EL (cell line): ENCODE data around the gene DAAM1.

Experiments used
- DNase-seq: peaks from one replicate; pipeline ENCODE4 v3.0.0-alpha.2; 2016

DAAM1 gene

DNA sequence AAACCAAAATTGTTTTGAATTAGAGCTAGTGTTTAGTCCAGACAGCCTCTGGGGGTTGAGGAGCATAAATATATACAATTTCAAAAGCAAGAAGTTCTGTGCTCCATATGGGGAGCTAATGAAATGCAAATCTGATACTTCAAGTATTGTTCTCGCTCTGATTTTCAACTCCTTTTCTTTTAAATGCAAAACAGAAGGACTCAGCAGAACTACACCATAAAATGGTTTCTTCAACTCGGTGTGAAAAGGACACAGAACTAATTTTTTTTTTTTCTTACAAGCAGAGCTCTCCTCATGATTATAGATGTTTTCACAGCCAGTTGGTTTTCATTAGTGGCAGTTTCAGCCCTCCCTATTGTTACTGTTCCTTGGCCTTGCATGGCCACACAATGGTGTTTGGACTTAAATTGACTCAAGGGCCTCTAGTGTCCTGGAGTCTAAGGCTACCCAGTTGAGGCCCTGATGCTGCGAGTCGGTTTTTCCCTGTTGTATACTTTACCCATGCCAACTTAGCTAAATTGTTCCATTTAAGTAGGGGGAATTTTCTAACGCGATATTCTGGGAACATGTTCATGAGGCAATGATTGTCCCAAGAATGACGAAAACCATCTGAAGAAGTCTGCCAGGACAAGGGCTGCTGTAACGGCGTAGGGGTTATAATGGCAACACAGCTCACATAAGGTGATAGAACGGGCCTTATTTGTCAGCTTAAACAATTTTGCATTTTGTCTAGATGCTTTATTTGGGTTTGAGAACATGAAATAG is 156.4 kb downstream of the DAAM1 start:
- no peak for DNase-seq

DNA sequence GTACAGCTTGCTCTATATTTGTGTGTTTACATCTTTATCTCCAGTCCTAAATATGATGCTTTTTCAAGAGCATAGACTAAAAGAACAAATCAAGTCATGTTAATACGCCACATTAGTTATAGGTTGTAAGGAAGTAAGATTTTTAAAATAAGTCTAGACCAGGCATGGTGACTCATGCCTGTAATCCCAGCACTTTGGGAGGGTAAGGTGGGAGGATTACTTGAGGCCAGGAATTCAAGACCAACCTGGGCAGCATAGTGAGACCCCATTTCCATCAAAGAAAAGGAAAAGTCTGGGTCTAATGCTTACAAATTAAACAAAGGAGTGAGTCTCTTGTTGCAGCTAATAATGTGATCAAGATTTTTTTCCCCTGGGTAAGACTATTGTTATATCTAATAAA is 157.9 kb downstream of the DAAM1 start:
- no peak for DNase-seq

DNA sequence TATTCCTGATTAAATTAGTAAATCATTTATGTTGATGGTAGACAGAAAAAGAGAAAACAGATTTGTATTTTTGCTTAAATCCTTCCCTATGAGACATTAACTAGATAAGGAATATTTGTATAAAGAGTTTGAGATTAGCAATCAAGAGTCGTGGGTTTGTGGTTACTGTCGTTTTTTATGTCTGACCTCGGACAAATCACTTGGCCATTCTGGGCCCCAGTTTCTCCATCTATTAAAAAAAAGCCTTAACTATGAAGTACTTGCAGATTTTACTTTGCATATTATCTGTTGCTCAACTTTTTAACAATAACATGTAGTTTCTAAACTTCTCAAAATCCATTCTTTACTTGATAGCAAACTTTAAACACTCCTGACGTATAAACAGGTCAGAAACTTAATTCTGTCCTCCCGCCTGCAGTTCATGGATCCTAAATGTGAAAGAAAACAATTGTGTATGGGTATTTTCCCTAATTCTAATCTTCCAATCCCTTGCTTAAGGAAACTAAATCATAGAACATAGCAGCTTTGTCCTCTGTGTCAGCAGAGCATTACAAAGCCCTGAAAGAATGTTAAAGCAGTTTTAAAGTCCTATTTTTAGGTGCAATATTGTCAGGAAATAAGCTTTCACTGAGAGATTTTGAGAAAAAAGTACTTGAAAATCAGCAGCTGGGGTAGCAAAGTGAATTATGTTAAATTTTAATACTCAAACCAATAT is 158.5 kb downstream of the DAAM1 start:
- DNase-seq, result no peak

DNA sequence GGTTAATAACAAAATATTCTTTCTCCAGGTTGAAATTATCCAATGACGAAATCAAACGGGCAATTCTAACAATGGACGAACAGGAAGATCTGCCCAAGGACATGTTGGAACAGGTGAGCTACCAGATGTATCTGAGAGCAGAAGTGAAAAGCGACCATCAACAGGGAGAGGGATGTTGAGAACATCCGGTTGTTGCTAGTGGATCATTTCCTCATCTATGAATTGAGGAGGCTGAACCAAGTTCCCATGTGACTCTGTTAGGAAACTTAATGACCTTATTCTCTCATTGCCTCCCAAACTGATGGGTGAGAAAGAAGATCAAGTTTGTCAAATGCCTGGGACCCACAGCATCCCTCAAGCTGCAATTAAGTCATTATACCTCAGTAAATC is 159.0 kb downstream of the DAAM1 start:
- DNase-seq, result no peak

DNA sequence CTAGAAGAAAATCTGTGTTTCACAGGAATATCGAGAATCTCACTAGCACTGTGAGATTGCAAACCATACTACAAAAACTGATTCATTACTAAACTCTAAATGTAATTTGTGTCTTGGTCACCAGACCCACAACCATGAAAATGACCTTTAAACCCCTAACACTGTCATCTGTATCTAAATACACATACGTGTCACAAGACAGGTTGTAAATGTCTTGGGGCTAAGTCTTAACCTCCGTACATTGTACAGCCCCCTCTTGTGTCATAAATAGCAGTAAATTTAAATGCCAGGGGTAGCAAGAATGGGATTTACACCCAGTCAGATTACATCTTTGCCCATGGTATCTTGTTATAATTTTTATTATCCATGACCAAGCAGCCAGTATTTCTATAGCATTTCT is 159.4 kb downstream of the DAAM1 start:
- DNase-seq, result no peak

DNA sequence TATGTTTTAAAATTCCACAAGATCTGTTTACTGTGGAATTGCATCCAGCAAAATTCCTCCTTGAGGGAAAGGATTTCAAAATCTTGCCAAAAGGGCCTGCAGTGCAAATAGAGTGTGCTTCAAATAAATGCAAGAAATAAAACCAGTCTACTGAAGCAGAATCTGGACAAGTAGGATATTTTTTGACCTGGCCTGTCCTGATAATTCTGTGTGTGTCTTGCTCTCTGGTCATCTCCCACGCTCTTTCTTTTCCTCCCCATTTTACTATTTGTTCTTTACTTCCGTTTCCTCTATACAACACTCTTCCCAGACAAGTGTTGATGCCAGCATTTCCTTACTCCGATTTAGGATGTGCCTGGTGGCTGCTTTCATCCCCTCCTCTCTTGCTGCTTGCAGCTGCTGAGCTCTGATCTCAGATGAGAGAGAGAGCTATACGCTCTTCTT is 160.8 kb downstream of the DAAM1 start:
- DNase-seq, result no peak

DNA sequence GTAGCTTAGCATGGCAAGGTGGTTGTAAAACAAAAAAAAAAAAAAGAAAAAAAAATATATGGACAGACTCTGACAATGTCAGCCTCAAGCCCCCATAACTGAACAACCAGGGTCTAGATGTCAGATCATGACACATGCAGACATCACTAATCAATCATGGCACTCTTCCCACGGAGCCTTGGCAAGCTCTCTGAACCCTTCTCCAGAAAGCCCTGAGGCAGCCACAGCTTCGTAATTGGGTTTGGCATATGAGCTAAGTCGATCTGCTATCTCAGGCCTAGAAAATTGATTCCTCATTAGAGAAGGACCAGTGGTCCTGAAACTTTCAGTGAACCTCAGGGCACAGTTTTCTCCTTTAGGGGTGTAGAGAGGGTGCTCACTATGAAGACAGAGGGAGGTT is 164.5 kb downstream of the DAAM1 start:
- no peak for DNase-seq

DNA sequence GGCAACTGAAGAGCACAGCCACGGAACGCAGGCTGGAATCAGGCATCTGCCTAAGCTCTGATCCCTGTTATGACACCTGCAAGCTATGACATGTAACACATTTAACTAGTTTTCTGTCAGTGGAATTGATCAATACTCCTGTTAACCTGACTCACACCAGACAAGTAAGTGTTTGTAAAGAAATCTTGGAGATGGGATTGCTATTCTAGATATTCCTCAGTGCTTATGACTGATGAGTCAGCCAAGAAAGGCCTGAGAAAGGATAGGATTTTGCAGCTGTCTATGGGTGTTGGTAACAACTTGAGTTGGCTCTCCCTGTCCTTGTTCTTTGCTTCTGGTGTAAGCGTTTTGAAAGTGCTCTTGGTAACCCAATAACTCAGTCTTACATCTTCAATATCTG is 166.2 kb downstream of the DAAM1 start:
- peak; percentile 57 for DNase-seq

DNA sequence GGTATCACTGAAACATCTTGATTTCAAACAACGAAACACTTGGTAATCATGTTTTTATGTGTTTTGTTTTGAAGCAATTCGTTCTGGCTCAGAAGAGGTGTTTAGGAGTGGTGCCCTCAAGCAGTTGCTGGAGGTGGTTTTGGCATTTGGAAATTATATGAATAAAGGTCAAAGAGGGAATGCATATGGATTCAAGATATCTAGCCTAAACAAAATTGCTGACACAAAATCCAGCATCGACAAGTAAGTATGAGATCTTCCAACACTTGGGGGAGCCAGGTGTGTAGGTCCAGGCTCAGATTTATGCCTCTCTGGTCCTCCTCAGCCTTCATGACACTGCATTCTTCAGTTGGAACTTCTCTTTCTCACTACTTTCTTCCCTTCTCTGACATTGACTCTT is 166.6 kb downstream of the DAAM1 start:
- DNase-seq, result no peak

DNA sequence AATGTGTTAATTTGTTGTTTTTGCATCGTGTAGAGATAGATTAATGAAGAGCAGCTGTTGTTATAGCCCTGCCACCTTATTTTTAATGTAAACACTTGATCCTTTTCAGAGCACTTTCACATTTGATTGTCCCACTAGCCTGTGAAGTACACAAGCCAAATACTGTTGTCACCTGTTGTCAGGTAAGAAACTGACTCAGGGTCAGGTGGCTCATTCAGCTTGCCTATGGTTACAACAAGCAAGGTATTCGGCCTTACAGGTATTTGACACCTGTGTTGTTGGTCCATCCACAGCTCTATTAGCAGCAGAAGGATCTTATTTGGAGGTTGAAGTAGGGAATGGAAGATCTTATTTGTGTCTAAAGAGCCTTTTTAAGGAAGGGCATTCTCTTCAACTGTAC is 167.8 kb downstream of the DAAM1 start:
- no peak for DNase-seq

DNA sequence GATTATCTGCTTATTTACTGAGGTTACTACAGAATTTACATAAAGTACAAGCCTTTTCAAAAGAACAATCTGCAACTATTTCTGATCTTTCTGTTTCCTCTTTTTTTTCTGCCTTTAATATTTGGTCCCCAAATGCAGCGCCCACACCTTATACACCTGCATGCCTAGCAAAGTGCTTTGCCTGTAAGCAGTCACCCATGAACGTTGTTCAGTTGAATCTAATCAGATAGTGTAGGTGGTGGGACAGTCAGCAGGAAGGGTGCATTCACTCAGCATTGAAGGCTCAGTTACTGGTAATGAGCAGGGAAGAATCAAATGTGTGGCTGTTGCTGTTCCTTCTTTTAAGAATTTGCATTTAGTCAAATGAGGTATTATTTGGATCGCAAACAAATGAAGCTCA is 168.3 kb downstream of the DAAM1 start:
- no peak for DNase-seq

DNA sequence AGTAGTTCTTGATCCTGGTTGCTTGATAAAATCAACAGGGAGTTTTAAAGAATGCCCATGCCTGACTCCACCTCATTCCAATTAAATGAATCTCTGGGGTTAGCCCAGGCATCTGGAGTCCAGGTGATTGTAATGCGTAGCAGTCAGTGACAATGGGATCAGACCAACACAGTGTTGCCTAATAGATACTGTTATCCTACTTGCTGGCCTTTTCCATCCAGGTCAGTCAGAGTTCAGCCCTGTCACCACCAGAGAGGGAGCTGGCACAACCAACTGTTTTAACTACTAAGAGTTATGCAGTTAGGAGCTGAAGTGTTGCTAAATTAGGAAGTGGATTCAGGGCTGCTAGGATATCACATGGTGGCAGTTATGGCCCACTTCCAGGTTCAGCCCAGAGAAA is 169.6 kb downstream of the DAAM1 start:
- DNase-seq, result peak; percentile 84

DNA sequence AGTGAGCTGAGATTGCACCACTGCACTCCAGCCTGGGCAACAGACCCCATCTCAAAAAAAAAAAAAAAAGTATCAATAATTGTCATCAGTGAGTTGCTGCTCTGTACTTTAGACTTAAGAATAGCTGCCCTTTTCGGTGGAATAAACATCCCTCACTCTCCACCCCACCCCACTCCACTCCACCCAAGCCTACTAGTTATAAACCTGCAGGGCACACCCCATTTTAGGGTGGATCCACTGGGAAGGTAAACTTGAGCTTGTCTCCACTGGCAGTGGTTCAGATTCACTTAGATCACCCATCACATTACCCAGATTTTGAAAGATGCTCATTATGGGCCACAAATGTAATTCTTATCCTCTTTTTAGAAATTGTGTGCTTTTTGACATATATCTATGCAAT is 170.3 kb downstream of the DAAM1 start:
- no peak for DNase-seq

DNA sequence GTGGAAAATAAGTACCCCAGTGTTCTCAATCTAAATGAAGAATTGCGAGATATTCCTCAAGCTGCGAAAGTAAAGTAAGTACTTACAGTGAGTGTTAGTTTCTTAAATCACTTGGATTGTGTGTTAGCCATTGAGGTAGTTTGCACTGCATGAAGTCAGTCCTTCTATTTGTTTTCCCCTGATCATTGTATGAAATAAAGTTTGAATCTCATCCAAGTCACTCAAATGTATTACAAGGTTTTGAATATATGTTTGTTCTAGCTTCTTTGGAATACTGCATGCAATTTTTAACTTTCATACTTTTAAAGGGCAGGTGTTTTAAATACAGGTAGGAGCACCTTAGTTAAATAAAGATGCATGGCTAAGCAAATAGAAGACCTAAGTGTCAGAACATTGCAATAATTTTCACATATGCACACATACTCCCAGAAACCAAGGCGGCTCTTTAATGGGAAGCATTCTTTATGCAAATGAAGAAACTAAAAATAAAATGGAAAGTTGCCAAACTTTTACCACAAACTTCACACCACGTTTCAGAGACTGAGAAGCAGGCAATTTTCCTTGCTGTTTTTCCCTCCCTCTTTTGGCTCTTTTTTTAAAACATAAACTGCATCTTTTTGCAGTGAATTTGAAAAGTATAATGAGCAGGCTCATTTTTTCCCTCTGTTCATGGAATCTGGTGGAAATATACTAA is 171.1 kb downstream of the DAAM1 start:
- DNase-seq, result no peak

DNA sequence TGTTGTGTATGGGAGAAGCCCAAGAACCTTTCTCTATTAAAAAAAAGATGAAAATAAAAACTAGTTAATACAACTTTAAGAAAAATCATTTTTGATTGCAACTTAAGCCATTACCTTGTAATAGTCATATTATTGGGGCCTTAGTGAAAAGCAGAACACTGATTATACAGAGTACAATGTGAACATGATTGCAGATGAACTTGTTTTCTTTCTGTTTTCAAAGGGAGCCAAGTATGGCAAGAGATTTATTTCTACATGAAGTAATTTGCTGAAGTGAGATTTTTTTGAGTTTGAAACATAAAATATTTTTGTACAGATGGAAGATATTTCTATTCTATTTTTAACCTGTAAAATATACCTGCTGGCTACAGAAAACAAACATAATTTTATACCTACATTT is 171.8 kb downstream of the DAAM1 start:
- DNase-seq, result no peak

DNA sequence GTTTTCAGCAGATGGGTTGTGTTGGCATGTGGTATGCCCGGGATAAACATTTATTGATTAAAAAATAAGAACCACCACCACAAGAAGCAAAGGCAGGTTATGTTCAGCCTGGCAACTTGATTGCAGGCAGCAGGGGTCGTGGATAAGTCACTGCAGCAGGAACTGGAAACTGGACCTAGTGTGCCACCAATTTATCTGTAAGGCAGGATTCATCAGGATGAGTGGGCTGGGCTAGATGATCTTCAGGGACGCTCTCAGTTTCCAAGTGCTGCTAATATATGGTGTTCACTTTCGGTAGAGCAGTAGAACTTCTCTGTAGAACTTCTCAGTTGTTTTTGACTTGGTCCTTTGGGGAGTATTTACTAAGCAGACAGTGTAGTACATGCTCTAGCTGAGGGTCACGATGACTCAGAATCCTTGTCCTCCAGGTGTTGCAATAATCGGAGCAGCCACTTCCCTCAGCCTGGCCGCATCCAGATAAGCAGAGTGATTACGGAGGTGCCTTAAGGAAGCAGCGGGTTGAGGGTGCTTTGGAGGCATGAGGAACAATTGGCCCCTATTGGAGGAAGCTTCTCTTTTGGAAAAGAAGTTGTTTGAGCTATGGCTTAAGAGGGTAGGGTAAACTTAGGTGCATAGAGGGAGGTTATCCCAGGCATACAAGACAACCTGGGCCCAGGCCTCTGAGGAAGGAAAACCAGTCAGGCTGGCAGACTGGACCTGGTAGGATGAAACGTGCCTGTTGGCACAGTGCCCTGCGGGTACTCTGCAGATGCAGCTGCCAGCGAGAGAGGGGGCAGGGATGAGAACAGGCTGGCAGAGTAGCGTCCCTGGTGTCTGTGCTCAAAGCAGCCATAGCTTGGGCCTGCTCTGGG is 172.7 kb downstream of the DAAM1 start:
- peak; percentile 59 for DNase-seq

DNA sequence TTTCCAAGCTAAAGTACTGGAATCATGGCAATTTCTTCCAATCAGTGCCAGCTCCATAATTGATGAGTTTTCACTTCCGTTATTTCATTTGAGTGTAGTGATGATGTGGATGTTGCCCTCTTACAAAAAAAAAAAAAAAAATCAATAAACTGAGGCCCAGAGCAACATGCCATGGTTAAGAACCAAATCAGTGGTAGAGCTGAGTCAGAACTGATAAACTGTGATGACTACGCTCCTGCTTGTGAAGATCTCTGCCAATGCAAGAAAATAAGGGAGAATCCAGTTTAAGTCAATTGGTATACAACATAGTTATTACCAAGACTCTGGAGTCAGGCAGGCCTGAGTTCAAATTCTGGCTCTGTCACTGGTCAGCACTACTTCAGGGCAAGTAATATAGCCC is 174.0 kb downstream of the DAAM1 start:
- DNase-seq, result no peak

DNA sequence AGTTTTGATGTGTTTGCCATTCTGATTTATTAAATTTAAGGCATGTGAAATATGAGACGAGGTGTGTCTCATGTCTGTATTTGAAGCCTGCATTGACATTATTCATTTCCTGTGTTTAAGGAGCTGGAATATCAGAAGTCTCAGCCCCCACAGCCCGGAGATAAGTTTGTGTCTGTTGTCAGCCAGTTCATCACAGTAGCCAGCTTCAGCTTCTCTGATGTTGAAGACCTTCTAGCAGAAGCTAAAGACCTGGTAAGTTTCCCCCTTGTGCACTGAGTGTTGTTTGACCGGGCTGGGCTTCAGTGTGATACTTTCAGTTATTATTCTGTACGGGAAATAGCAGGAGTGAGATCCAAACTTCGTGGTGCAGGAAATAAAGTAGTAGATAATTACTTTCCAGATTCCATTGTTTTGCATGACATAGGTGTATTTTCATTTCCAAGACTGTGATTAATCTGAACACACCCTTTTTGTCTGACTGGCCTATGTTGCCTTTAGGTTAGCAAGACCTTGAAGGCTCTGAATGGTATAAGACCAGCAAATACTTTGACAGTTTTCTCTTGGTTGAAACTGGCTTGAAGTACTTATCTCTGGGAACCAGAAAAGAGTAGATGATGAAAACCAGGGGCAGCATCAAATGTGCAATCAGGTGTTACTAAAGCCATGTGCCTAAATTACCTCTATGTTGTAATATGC is 175.2 kb downstream of the DAAM1 start:
- DNase-seq, result peak; percentile 43

DNA sequence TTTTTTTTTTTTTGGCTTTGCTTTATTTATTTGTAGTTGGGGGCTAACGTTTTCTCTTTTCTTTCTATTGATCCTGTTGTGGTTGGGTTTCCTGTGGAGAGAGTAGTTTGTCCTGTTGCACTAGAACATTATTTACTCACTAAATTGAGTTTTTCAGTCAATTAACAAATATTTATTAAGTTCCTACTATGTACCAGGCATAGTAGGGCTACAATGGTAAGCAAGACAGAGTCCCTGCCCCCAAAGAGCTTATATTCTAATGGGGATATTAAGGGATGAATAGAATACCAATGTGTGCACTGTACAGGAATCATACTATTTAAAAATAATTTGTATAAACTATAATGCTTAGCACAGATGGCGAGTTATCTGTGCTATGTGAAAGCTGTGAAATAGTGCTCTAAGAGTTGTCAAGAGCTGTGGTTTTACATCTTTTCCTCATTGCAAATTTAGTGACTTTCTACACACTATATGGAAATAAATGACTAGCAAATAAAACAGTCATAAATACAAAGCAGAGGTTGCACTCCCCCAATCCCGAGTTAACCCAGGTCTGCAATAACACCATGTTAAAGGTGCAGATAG is 181.8 kb downstream of the DAAM1 start:
- DNase-seq, result no peak

DNA sequence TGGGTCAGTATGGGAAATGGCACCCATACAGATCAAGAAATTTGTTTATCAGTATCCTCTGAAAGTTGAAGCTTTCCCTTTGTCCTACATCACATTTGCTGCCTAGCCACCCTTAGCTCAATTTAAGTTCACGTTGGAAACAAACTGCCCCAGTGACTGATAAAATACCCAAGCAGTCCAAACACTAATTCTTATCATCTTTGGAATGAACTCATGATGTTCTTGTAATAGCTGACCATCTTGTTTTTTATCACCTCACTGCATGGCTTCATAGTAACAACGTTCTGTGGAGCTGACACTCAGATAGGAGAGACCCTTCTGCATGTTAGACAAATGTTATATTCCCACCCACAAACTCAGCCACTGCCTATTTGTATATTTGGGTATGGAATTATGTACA is 183.3 kb downstream of the DAAM1 start:
- no peak for DNase-seq

DNA sequence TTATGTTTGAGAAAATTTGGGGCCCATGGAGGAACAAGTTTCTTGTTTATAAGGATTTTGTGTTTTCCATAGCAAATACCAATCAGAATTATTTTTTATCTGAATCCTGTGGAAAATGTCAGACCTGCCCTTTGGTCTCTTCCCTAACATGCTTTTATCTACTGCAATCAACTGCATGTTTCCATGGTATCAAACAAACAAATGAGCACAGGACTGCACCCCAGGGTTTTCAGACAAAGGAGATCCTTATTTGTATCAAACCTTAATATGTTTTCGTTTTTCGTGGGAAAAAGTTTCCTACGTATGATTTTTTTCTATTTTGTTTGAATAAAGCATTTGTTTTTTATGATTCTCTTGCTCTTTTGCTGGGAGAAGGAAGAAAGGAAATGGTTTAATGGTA is 185.6 kb downstream of the DAAM1 start:
- DNase-seq, result no peak

DNA sequence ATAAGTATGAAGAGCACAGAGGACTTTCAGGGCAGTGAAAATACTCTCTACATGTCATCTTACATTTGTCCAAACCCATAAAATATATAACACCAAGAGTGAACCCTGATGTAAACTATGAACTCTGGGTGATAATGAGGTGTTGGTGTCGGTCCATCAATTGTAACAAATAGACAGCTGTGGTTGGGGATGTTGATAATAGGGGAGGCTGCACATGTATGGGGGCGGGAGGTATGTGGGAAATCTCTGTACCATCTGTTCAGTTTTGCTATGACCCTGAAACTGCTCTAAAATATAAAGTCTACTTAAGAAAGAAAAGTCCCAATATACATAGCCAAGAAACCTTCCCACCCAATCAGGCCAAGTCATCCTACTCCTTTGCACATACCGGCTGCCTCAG is 188.2 kb downstream of the DAAM1 start:
- no peak for DNase-seq
